ENCODE results near the gene ELANE. TPM values are rescaled to one million over a fixed set of nuclear protein-coding genes. Genes with fewer than 3 reads are reported as not detected.

The ELANE gene
- polyA plus RNA-seq (ENCODE audit: insufficient read length in 12 of 12) = 1 to 10 TPM in 2 of 12 donors, under 1 TPM in 5, not detected in 5; 0.21 to 1.2 (median 0.33) TPM
- long read RNA-seq, donor 1 = 0 reads
- long read RNA-seq, donor 2 = 0 reads
- long read RNA-seq, donor 3 = 0 reads
- long read RNA-seq, donor 4, partial matches to known transcripts = 0 of 1 reads
- long read RNA-seq, donor 4, other reads (novel, unspliced or antisense) = 0 of 1 reads
- long read RNA-seq, donor 5 = 0 reads
- long read RNA-seq, donor 6 = 0 reads
- long read RNA-seq, donor 7 = 0 reads
- long read RNA-seq, donor 8 = 0 reads
- long read RNA-seq, donor 9 = 0 reads
- long read RNA-seq, donor 10, partial matches to known transcripts = 0 of 2 reads
- long read RNA-seq, donor 10, other reads (novel, unspliced or antisense) = 0 of 2 reads
- long read RNA-seq, donor 11 = 0 reads

DNA sequence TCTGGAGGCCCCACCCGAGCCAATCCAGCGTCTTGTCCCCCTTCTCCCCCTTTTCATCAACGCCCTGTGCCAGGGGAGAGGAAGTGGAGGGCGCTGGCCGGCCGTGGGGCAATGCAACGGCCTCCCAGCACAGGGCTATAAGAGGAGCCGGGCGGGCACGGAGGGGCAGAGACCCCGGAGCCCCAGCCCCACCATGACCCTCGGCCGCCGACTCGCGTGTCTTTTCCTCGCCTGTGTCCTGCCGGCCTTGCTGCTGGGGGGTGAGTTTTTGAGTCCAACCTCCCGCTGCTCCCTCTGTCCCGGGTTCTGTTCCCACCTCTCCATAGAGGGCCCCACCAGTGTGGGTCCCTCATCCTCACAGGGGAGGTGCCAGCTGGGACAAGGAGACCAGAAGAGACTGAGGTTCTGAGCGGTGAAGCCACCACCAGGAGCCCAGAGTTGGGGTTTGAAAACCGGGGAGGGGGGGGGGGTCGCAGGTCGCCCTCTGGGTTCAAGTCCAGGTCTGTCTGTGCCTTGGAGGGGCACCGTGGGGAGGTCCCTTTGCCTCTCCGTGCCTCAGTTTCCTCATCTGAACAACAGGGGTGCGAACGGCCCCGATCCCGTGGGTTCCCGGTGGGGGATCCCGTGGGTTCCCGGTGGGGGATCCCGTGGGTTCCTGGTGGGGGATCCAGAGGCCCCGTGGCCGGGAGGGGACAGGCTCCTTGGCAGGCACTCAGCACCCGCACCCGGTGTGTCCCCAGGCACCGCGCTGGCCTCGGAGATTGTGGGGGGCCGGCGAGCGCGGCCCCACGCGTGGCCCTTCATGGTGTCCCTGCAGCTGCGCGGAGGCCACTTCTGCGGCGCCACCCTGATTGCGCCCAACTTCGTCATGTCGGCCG, at the start of gene ELANE:
Gene ELANE, plus strand, starts transcription at position 168 of the 878 bp plus-strand sequence. Its CDS starts 26 bp downstream, at position 194.
- no peak for DNase-seq

GRCh38 chr19:802498-803098, 49.5 kb upstream of the ELANE start:
- DNase-seq = peak; percentile 59

- no peak for DNase-seq
Measured at GRCh38 chr19:803099-803561, 49.0 kb upstream of the ELANE start.

- DNase-seq = no peak
Measured at GRCh38 chr19:803686-804418, 48.3 kb upstream of the ELANE start.

- DNase-seq = no peak
Measured at GRCh38 chr19:804419-805165, 47.5 kb upstream of the ELANE start.

DNA sequence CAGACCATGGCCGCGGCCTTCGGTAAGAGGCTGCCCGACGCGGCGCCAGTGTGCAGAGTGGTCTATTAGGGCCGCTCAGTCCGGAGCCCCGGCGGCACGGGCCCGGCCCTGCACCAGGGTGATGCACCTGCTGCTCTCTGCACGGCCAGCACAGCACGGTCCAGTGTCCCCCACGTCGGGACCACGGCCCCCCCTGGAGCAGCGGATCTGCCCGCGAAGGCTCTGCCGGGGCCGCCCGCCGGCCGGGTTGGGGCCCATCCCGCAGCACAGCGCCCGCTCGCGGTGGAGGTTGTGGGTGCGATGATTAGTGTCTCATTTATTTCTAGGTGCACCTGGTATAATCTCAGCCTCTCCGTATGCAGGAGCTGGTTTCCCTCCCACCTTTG, 46.9 kb upstream of the ELANE start:
- no peak for DNase-seq

GRCh38 chr19:805600-806550, 46.2 kb upstream of the ELANE start:
- DNase-seq = no peak

- no peak for DNase-seq
Measured at GRCh38 chr19:806815-807421, 45.2 kb upstream of the ELANE start.

- DNase-seq = no peak
Measured at GRCh38 chr19:807627-808422, 44.3 kb upstream of the ELANE start.

- no peak for DNase-seq
Measured at GRCh38 chr19:808423-808775, 43.7 kb upstream of the ELANE start.

DNA sequence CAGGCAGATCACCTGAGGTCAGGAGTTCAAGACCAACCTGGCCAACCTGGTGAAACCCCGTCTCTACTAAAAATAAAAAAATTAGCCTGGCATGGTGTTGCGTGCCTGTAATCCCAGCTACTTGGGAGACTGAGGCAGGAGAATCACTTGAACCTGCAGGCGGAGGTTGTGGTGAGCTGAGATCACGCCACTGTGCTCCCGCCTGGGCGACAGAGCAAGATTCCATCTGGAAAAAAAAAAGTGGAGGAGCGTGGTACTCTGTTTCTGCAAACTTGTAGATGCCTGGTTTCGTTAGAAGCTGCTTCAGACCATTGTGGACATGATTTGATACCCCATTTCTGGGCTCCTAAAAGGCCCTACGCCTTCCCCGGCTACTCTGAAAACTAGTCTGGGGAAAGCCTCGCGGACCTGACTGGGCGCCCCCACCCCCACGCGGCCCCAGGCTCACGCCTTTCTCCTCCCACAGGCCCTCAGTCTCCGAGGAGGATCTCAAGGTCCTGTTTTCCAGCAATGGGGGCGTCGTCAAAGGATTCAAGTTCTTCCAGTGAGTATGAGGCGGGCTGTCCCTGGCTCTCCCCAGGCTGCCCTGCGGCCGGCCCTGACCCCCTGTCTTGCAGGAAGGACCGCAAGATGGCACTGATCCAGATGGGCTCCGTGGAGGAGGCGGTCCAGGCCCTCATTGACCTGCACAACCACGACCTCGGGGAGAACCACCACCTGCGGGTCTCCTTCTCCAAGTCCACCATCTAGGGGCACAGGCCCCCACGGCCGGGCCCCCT, 41.8 kb upstream of the ELANE start:
- DNase-seq = no peak

DNA sequence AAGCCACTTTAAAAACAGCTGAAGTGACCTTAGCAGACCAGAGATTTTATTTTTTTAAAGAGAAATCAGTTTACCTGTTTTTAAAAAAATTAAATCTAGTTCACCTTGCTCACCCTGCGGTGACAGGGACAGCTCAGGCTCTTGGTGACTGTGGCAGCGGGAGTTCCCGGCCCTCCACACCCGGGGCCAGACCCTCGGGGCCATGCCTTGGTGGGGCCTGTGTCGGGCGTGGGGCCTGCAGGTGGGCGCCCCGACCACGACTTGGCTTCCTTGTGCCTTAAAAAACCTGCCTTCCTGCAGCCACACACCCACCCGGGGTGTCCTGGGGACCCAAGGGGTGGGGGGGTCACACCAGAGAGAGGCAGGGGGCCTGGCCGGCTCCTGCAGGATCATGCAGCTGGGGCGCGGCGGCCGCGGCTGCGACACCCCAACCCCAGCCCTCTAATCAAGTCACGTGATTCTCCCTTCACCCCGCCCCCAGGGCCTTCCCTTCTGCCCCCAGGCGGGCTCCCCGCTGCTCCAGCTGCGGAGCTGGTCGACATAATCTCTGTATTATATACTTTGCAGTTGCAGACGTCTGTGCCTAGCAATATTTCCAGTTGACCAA, 41.1 kb upstream of the ELANE start:
- DNase-seq = no peak

GRCh38 chr19:811506-812048, 40.5 kb upstream of the ELANE start:
- DNase-seq = no peak

DNA sequence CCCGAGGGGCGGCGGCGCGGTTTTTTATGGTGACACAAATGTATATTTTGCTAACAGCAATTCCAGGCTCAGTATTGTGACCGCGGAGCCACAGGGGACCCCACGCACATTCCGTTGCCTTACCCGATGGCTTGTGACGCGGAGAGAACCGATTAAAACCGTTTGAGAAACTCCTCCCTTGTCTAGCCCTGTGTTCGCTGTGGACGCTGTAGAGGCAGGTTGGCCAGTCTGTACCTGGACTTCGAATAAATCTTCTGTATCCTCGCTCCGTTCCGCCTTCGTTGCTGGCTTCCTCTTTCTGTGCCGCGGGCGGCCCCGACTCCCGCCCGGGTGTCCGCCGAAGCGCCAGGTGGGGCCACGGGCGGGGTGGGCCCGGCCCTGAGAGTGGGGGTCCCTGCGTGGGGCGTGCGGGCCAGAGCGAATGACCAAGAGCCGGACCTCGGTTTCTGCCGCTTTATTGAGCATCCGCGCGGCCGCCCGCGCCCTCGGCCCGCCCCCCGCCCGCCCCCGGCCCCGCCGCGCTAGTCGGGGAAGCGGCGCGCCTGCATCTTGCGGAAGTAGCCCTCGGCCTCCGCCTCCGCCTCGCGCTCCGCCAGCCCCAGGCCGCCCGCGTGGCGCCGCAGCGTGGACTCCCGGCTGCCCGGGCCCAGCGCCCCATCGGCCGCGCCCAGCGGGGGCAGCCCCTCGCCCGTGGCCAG, 39.9 kb upstream of the ELANE start:
- no peak for DNase-seq

- no peak for DNase-seq
Measured at GRCh38 chr19:812747-813218, 39.3 kb upstream of the ELANE start.
